ENCODE results near the gene CYP24A1.

DNA sequence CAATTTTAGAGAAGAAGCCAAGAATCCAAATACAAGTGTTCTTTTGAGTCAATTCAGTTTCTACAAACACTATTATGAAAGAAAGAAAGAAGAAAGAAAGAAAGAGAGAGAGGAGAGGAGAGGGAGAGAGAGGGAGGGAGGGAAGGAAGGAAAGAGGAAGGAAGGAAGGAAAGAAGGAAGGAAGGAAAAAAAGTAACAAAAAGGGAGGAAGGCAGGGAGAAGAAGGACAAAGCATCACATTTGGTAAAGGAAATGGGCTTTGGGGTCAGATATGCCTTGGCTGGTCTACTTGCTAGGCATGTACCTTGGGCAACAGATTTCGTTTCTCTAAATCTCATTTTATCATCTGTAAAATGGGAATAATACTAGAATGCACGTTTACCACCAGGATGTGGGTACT, 54.0 kb downstream of the CYP24A1 start:
- TF ChIP-seq, protein P1, sequence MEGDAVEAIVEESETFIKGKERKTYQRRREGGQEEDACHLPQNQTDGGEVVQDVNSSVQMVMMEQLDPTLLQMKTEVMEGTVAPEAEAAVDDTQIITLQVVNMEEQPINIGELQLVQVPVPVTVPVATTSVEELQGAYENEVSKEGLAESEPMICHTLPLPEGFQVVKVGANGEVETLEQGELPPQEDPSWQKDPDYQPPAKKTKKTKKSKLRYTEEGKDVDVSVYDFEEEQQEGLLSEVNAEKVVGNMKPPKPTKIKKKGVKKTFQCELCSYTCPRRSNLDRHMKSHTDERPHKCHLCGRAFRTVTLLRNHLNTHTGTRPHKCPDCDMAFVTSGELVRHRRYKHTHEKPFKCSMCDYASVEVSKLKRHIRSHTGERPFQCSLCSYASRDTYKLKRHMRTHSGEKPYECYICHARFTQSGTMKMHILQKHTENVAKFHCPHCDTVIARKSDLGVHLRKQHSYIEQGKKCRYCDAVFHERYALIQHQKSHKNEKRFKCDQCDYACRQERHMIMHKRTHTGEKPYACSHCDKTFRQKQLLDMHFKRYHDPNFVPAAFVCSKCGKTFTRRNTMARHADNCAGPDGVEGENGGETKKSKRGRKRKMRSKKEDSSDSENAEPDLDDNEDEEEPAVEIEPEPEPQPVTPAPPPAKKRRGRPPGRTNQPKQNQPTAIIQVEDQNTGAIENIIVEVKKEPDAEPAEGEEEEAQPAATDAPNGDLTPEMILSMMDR (IDR thresholded peaks at IDR 0.05; ENCODE audit: insufficient read depth, low read depth, low read length): no peak
- TF ChIP-seq EZH2 (IDR thresholded peaks at IDR 0.05; ENCODE audit: insufficient read depth, low read length): no peak
